Activated CD4-positive, alpha-beta T cell treated with anti-CD3 and anti-CD28 coated beads, Interleukin-2, amount 50 U/mL, for 24 hours (primary cell): Measurements from ENCODE around the gene SLC46A1.

Experiments
- DNase-seq, 2 donors: peaks; one replicate each; pipeline ENCODE4 v3.0.0-alpha.2; 2020; ENCODE audit warnings: low read depth in 1 of 2, low spot score in 1 of 2

The SLC46A1 gene

DNA sequence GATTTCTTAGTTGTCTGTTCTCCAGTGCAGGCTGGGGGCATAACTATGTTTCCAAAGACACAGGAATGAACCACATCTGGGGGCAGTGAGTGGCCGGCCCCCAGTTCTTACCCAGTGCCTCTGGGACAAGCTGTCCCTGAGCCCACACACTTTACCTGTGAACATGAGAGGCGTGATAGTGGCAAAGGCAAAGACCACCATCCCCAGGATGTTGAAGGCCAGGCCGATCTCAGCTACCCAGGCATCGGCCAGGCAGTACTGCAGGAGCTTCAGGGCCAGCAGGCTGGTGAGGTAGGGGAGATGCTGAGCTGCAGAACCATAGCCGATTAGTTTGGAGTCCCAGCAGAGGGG is 1.6 kb downstream of the SLC46A1 start:
- no peak for DNase-seq

DNA sequence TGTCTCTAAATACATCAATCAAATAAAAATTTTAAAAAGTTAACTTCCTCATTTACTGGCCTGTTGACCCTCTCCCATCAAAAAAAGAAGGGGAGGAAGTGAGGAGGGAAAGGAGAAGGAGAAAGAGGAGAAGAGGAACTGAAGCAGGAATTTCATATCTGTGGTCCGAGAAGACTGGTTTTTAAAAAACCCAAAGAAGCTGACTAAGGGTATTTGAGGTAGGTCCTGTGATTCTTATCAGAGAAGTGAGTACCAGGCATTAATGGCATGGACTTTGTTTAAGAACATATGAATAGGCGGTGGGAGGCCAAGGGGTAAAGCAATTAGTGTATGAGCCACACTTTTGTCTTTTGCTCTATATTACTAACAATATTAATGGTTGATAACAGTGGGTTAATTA is 2.0 kb downstream of the SLC46A1 start:
- DNase-seq = no peak

DNA sequence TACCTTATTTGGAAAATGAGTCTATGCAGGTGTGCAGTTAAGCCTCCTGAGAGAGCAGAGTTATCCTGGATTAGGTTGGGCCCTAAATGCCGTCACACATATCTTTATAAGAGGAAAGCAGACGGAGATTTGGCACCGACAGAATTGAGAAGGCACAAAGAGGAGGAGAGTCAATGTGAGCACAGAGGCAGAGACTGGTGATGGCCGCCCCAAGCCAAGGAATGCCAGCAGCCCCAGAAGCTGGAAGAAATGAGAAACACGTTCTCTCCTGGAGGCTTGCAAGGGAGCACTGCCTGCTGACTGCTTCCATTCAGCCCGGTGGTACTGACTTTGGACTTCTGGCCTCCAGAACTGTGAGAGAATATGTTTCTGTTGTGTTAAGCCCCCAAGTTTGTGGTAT is 3.2 kb downstream of the SLC46A1 start:
- no peak for DNase-seq

DNA sequence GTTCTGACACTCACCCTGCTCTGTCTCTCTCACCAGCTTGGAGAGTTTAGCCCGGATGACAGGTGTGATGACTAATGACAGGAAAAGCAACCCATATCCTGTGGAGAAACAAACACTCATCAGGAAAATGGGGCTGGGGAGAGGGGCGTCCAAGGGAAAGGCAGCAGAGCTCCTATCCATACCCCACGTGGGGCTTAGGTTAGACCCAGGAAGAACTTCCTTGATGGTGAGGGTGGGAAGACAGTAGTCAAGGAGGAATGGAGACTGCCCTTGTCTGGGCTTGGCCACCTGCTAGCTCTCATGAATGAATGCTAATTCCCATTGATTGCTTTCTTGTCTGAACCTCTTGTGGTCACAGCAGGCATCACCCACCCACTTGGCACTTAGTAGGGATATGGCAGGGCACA is 3.8 kb downstream of the SLC46A1 start:
- DNase-seq = no peak

DNA sequence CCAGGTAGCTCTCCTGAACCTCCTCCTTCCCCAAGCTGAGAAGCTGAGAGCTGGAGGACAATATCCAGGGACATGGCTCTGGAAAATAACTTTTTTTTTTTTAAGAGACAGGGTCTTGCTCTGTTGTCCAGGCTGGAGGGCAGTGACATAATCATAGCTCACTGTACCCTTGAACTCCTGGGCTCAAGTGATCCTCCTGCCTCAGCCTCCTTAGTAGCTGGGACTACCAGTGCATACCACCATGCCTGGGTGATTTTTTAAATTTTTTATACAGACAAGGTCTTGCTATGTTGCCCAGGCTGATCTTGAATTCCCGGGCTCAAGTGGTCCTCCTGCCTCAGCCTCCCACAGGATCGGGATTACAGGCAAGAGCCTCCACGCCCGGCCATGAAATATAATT is 6.2 kb downstream of the SLC46A1 start:
- DNase-seq = no peak

DNA sequence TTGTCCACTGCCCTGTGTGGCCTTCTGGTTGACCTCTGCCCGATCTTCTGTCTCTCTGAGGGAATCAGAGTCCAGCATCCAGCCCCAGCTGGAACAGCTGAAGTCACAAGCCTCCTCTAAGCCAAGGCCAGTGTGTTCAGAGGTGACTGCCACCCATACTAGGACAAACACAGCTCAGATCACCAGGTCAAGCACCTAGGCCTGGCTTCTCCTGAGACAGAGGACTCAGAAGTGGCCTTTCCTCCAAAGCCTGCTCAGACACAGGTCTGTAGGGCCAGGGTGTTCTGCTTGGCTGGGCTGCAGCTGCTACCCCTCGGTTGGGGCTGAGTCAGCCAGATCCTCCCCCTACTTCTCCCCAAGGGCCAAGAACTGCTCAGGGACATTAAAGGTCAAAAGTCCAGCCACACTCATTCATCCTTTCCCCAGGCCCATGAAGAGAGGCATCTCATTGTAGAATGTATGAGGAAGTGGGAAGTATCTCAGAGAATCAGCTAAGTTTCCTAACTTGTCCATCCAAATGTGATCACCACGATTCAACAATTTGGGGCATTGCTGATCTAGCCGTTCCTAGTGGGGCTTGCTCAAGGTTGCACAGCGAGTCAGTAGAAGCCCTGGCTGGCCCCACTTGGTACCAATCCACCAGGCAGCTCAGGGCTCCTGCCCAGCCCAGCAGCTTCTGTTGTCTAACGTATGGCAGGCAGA is 7.6 kb downstream of the SLC46A1 start:
- no peak for DNase-seq

DNA sequence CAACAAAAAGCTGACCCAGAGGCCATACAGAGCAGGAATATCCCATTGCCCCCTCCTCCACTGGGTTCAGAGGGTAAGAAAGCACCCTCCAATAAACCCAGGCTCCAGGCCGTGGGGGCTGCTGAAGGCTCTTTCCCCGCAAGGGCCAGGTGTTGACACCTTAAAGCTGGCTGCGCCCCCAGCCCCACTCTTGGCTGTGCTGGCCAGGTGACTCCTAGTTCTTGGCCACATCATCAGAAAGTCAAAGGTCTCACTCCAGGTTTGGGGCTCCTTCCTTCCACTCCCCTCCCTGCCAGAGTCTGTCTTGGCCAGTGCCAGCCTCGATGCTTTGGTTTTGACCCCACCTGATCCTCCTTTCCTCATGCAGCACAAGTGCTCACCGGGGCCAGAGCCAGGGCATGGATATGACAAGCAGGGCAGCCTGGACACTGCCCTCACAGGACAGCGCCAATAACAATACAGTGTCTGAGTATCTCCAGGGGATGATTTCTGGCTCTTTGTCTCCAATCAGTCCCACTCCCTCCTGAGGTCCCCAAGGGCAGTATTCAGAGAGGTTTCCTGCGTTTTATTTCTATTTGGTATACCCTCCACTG is 8.2 kb downstream of the SLC46A1 start:
- DNase-seq = no peak

DNA sequence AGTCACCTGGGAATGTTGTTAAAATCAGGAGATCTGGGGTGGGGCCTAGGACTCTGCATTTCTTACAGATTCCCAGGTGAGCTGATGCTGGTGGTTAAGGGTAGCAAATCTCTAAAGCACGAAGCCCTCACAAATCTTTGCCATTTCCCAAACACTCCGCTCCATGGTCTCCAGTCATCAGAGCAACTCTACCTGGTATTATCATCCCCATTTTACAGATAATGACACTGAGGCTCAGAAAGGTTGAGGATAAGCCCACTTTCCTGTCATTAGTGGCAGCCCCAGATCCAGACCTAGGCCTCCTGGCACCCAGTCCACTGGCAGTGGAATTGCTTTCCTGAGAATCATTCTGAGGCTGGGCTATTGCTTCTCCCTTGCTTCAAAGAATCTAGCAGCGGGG is 8.7 kb downstream of the SLC46A1 start:
- no peak for DNase-seq

DNA sequence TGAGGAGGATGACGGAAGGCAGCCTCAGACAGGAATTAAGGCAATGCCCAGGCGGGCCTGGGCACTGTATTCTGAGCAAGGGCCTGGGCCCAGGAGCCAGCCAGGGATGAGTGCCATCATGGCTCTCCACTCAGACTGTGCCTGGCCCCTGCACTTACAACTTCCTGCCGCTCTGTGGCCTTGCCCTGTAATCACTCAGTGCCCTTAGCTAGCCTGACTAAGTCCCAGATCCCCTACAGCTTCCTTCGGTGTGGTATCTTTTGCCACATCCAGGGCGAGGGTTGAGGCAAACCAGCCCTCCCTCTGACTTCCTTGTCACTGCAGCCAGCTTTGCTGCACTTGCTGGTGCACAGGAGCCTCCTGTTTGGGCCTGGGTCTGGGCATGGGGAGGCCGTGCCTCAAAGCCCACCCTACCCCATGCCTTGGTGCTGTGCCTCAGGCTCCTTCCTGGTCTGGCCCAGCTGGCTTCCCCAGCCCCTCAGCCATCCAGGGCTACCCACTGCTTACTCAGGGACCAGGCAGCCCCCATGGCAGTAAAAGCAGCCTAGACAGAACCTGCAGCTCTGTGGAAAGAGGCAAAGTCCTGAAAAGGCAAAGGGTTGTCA is 9.3 kb downstream of the SLC46A1 start:
- DNase-seq = no peak

DNA sequence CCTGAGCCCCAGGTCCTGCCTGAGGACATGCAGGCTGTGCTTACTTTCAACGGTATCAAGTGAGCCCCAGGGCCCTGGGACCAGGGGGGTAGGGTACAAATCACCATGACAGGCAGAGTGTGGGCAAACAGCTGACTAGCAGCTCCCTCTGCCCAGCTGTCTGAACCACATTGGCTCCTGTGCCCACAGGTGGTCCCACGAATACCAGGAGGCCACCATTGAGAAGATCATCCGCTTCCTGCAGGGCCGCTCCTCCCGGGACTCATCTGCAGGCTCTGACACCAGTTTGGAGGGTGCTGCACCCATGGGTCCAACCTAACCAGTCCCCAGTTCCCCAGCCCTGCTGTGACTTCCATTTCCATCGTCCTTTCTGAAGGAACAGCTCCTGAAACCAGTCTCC is 10.0 kb downstream of the SLC46A1 start:
- no peak for DNase-seq

DNA sequence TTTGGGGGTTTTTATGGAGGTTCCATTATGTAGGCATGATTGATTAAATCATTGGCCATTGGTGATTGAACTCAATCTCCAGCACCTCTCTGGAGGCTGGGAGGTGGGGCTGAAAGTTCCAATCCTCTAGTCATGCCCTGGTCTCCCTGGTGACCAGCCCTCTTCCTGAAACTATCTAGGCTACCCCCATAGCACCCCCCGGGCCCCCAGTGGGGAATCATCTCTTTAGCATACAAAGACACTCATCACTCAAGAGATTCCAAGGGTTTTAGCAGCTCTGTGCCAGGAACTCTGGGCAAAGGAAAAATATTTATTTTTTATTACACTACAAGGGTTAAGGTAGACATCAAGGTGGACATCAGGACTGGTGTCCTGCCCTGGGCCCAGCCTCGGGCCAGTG is 10.6 kb downstream of the SLC46A1 start:
- no peak for DNase-seq

DNA sequence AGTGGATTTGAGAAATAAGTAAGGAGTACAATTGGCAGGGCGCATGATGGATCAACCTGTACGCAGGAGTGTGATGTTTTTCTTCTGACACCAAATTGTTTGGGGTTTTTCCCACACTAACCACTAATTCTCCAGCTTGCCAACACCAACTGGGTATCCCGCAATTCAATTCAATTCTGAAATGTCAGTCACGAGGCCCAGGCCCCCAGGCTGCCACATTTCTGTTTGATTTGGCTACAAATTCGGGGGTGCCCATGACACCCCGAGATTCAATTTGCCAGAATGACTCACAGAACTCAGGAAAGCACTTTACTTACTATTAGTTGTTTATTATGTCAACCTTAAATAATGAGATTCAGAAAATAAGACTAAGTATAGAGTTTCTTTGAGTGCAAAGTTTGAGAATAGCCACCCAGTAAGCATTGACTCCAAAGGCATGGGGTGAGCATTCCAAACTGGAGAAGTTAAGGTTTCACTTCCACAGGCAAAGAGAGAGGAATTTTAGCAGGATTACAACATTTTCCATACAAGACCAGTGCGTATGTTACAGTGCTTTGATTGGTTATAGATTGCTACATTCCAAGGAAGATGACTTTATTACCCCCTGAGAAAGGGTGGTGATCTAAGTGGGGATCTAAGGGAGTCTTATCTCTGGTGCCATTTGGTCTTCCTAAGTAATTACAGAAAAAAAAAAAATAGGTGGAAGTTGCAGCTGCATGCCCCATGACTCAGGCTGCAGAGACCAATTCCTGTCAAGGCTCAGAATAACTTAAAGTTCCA is 11.5 kb downstream of the SLC46A1 start:
- DNase-seq = no peak

DNA sequence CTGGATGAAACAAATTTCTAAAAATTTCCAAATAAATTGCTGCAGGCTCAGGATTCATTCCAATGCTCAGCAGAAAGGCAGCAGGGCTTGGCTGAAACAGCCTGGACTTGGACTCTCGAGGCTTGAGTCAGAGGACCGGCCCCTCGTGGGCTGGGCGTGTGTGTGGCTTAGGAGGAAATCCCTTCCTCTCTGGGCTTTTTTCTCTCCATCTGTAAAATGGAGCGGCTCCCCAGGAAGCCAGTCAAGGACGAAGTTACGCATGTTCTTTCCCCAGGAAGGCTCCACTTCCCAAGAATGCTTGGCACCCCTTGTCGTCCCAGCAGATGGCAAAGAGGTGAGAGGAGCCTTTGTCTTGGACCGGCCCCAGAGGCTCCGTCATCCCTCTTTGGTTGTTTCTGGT is 13.5 kb downstream of the SLC46A1 start:
- no peak for DNase-seq

DNA sequence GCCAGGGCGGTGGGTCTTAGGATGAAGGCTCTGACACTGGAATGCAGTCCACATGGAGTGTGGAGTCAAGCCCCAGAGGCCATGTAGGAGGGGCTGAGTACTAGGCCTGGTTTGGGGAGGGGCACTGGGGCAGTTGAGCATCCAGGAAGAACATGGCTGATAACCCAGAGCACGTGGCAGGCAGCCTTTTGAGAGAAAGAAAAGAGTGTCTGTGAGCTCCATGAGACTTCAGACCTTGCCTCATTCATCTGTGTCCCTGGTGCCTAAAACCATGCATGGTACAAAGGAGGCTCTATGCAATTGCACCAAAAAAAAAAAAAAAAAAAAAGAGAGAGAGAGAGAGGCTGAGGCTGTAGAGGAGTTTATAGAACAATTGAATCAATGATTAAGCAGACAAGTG is 14.6 kb downstream of the SLC46A1 start:
- DNase-seq = no peak

DNA sequence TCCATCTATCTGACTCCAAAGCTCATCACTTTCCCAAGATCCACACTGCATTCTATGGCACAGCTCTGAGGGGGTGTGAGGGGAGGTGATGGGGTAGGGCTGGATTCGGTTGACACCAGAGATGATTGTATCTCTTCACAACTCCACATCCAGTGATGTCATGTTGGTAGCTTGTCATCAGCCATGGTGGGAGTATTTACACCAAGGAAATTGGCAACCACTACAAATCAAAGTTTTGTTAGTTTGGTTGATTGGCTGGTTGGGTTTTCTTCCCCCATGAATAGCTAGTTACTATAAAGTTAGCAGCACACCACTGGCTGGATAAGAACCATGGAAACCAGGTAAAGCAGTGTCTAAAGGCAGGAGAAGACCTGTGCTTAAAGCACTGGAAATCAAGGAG is 15.0 kb downstream of the SLC46A1 start:
- no peak for DNase-seq

DNA sequence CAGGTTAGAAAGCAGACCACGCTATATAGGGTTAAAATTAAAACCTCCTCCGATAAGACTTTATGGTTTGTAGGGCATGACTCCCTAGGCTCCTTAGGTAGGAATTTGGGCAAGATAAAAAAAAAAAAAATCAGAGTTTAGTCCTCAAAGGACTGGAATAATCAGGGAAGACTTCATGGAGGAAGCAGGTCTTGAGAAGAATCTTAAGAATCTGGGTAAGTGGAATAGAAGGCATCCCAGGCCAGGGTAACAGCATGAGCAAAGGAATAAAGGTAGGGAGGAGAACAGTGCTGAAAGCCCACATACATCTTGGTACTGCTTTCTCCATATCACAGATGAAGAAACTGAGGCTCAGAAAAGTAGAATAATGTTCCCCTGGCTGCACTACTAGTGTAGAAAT is 15.4 kb downstream of the SLC46A1 start:
- no peak for DNase-seq

DNA sequence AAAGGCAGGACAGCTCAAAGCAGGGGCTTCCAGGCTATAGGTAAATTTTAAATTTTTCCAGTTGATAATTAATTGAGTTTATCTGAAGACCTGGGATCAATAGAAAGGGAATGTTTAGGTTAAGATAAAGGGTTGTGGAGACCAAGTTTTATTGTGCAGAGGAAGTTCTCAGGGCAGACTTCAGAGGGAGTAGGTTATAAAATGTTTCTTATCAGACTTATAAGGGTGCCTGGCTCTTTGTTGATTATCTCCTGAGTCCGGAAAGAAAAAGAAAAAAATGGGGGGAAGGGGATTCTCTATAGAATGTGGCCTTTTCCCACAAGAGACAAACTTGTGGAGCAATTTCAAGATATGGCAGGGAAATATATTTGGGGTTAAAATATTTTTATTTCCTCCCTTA is 15.9 kb downstream of the SLC46A1 start:
- no peak for DNase-seq

DNA sequence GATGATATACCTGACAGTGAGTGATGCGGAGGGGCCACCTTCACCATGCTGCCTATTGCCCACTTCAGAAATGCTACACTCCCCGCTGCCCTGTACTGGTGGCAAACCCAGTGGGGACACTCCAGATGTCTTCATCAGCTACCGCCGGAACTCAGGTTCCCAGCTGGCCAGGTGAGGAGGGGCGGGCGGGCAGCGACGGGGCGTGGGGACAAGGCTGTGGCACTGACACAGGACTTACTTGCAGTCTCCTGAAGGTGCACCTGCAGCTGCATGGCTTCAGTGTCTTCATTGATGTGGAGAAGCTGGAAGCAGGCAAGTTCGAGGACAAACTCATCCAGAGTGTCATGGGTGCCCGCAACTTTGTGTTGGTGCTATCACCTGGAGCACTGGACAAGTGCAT is 17.9 kb downstream of the SLC46A1 start:
- no peak for DNase-seq

DNA sequence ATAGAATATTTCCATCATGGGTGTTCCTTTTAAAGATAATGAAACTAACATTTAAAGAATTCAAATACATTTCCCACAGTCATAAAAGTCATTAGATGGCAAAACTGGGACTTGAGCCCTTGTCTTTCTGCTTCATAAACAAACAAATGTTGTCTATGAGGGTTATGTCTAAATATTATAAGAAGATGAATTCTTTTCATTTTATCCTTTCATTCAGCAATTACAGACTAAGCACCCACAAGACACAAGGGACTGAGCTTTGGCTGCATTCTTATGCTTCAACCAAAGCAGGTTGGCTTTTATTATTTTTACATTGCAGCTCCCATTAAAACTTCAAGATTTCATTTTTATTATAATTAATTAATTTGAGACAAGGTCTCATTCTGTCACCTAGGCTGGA is 19.6 kb downstream of the SLC46A1 start:
- DNase-seq = no peak

DNA sequence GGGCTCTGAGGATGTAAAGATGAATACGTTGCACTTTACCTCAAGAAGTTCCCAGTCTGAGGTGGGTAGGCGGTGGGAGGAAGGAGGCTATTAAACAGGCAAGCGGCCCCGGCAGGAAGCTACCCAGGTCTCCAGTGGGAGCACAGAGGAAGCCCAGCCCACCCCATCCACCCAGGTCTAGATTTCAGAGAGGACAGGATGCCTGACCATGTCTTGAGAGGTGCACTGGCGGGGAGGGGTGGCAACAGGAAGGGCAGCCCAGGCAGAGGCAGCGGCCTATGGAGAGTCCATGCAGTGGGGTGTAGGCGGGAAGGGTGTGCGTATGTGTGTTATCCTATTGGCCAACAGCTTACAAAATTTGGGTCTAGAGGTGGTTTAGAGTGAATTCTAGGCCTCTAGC is 20.6 kb downstream of the SLC46A1 start:
- no peak for DNase-seq

DNA sequence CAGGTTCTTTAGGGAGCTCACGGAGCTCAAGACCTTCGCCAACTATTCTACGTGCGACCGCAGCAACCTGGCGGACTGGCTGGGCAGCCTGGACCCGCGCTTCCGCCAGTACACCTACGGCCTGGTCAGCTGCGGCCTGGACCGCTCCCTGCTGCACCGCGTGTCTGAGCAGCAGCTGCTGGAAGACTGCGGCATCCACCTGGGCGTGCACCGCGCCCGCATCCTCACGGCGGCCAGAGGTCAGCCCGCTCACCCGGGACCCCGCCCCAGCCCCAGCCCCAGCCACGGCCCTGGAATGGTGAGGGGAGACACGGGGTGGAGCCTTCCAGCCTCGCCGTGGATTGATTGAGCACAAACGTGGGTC is 21.0 kb downstream of the SLC46A1 start:
- DNase-seq = no peak

DNA sequence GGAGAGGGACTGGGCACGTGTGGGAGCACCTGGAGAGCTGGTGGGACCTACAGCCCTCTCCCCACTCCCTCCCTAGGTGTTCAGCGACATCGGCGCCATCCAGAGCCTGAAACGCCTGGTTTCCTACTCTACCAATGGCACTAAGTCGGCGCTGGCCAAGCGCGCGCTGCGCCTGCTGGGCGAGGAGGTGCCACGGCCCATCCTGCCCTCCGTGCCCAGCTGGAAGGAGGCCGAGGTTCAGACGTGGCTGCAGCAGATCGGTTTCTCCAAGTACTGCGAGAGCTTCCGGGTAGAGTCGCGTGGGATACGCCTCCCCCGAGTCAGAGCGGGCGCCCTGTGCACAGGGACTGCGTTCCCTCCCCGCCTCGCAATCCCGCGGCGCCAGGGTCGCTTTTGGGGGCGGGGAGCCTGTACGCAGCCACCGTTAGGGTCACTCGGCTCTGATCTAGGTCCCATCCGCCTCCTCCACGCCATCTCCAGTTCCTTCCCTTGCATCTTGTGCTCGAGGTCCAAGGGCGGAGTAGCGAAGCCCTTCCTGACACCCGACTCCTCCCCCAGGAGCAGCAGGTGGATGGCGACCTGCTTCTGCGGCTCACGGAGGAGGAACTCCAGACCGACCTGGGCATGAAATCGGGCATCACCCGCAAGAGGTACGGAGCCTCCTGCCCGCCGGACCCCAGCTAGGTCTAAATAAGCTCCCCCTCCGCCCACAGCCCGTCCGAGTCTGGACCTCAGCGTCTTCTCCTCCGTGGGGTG is 21.6 kb downstream of the SLC46A1 start:
- peak; percentile 41 to 44 for DNase-seq
